GM23248 (cell line): Measurements from ENCODE around the gene ATXN2L. TPM values are rescaled to one million over a fixed set of nuclear protein-coding genes. Genes with fewer than 3 reads are reported as not detected.
A peak's percentile ranks its signal among the peaks of the same experiment; 100 is the strongest.

ENCODE experiments used
- DNase-seq: peaks from one replicate; pipeline ENCODE4 v3.0.0-alpha.2; 2015
- H2AFZ ChIP-seq: fragments of 200-600 bp; sonication (generic); 2 replicates; pipeline ENCODE4 v1.6.1; 2016; ENCODE audit warnings: antibody characterized with exemption
- H3F3A ChIP-seq: fragments of 200-600 bp; sonication (generic); 2 replicates; pipeline ENCODE4 v1.6.1; 2016; ENCODE audit warnings: mild to moderate bottlenecking, antibody characterized with exemption, mixed run types; ENCODE audit not compliant: insufficient read depth
- H3K27ac ChIP-seq: fragments of 200-600 bp; sonication (generic); 2 replicates; pipeline ENCODE4 v1.5.1; 2016; ENCODE audit warnings: mild to moderate bottlenecking
- H3K27me3 ChIP-seq: fragments of 200-600 bp; sonication (generic); replicated peaks from 2 replicates; pipeline ENCODE4 v1.6.1; 2016; ENCODE audit warnings: mild to moderate bottlenecking; ENCODE audit not compliant: insufficient read depth
- H3K36me3 ChIP-seq: fragments of 200-600 bp; sonication (generic); 2 replicates; pipeline ENCODE4 v1.6.1; 2016; ENCODE audit warnings: low read depth, mild to moderate bottlenecking
- H3K4me1 ChIP-seq: fragments of 200-600 bp; sonication (generic); 2 replicates; pipeline ENCODE4 v1.6.1; 2016; ENCODE audit warnings: mild to moderate bottlenecking; ENCODE audit not compliant: insufficient read depth
- H3K4me2 ChIP-seq: fragments of 200-600 bp; sonication (generic); one replicate; pipeline ENCODE4 v1.6.1; 2016; ENCODE audit warnings: mild to moderate bottlenecking; ENCODE audit not compliant: unreplicated experiment
- H3K4me3 ChIP-seq: fragments of 200-600 bp; sonication (generic); 2 replicates; pipeline ENCODE4 v1.5.1; 2016; ENCODE audit warnings: mild to moderate bottlenecking
- H3K79me2 ChIP-seq: fragments of 200-600 bp; sonication (generic); 2 replicates; pipeline ENCODE4 v1.6.1; 2016; ENCODE audit warnings: mild to moderate bottlenecking; ENCODE audit not compliant: insufficient read depth
- H3K9ac ChIP-seq: fragments of 200-600 bp; sonication (generic); 2 replicates; pipeline ENCODE4 v1.6.1; 2016; ENCODE audit warnings: mild to moderate bottlenecking
- H3K9me2 ChIP-seq: fragments of 200-600 bp; sonication (generic); 2 replicates; pipeline ENCODE4 v1.6.1; 2016; ENCODE audit warnings: mixed run types, mild to moderate bottlenecking, moderate library complexity; ENCODE audit not compliant: insufficient read depth
- H3K9me3 ChIP-seq: fragments of 200-600 bp; sonication (generic); one replicate; pipeline ENCODE4 v1.6.1; 2017; ENCODE audit warnings: low read depth
- H4K20me1 ChIP-seq: fragments of 200-600 bp; sonication (generic); 2 replicates; pipeline ENCODE4 v1.6.0; 2016; ENCODE audit not compliant: insufficient read depth
- EZH2 ChIP-seq: fragments of 200-600 bp; sonication (generic); IDR thresholded peaks from 2 replicates; pipeline ENCODE4 v1.6.1; 2018; ENCODE audit warnings: antibody characterized with exemption, mild to moderate bottlenecking; ENCODE audit not compliant: insufficient read depth, poor library complexity, severe bottlenecking
- EZH2phosphoT487 ChIP-seq: fragments of 200-600 bp; sonication (generic); IDR thresholded peaks from 2 replicates; pipeline ENCODE4 v1.6.1; 2018; ENCODE audit warnings: antibody characterized with exemption, moderate library complexity, mild to moderate bottlenecking, low read depth; ENCODE audit not compliant: insufficient read depth
- WGBS, 2 experiments: methylation state at CpG; one replicate each; pipeline ENCODE4 v1.1.6; 2015 to 2017; ENCODE audit warnings: low lambda C conversion rate in 2 of 2, low coverage in 1 of 2; ENCODE audit errors: missing lambda C conversion rate in 2 of 2; 5-methylcytosine and 5-hydroxymethylcytosine counted together
- in situ Hi-C: fragments of 300-500 bp; cut with MboI; formaldehyde crosslinking; loops from 2 replicates; pipeline ENCODE4 v1.15.0; 2020
- polyA plus RNA-seq: library from polyadenylated mRNA; unstranded; fragments of >200 nt; fragmentation: Nextera tagmentation; extraction: Ambion mirVana; gene quantifications from 2 replicates; pipeline ENCODE4 v1.2.1, GENCODE V29; 2016
- total RNA-seq: library from RNA; depleted of rRNA; stranded (reverse); fragments of >200 nt; shearing (Covaris generic); gene quantifications from 2 replicates; pipeline ENCODE4 v1.2.3, GENCODE V29; 2014

Gene ATXN2L
- total and polyA plus RNA-seq, 2 experiments from 2014 or later = 43.1 to 50.7 TPM

DNA sequence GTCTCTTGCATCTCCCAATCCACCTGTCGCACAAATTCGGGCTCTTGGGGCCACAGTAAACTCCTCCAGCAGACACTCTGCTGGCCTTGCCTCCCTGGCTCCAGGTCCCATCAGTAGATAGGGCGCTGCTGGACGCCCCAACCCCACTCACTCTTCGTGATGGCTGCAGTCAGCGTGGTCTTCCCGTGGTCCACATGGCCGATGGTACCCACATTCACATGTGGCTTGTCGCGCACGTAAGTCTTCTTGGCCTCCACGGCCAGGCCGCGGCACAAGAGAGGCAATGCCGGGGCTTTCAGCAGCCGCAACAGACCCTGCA is 22.9 kb downstream of the ATXN2L start:
- DNase-seq = no peak
- peaks cover 11% of the 10 kb centered on the region for H3K4me1 ChIP-seq
- H3K4me2 ChIP-seq = peak overlapping the region; percentile 86
- H3K36me3 ChIP-seq = peaks cover 20% of the 10 kb centered on the region; the same call in 1 of the 2 replicates
- H4K20me1 ChIP-seq = no peaks in the 10 kb centered on the region
- H3K9me3 ChIP-seq = no peaks in the 10 kb centered on the region
- H3K79me2 ChIP-seq = peaks cover 64% of the 10 kb centered on the region
- peak overlapping the region; percentile 38 for H3K27ac ChIP-seq
- TF ChIP-seq EZH2phosphoT487 (no peak), EZH2 (no peak)
- in situ Hi-C loops = no loop called here
- WGBS, 2 experiments = 0 to 1% methylated on average over 16 of the region's 16 CpGs
- H3K27me3 ChIP-seq = no peaks in the 10 kb centered on the region
- no peaks in the 10 kb centered on the region for H3K9me2 ChIP-seq
- H2AFZ ChIP-seq = peak overlapping the region; percentile 85
- H3K4me3 ChIP-seq = peak overlapping the region; percentile 94
- H3K9ac ChIP-seq = peak overlapping the region; percentile 93
- H3F3A ChIP-seq = peaks cover 8% of the 10 kb centered on the region; the same call in 1 of the 2 replicates

- H3F3A ChIP-seq = peaks cover 5% of the 10 kb centered on the region; the same call in 1 of the 2 replicates
- H3K4me3 ChIP-seq = peak within 1 kb of the TSS; percentile 94
- no peaks in the 10 kb centered on the region for H3K9me2 ChIP-seq
- 1 to 2% methylated on average over 66 to 72 of the region's 73 CpGs for WGBS, 2 experiments
- peaks cover 20% of the 10 kb centered on the region; the same call in 1 of the 2 replicates for H3K36me3 ChIP-seq
- no peaks in the 10 kb centered on the region for H4K20me1 ChIP-seq
- H3K4me2 ChIP-seq = peak within 1 kb of the TSS; percentile 96
- H3K79me2 ChIP-seq = peaks cover 64% of the 10 kb centered on the region
- peak; percentile 99 for DNase-seq
- peak within 1 kb of the TSS; percentile 90 for H2AFZ ChIP-seq
- no peaks in the 10 kb centered on the region for H3K9me3 ChIP-seq
- in situ Hi-C loops = no loop called here
- no peak for TF ChIP-seq EZH2
- TF ChIP-seq EZH2phosphoT487 = no peak
- peaks cover 11% of the 10 kb centered on the region for H3K4me1 ChIP-seq
- H3K27me3 ChIP-seq = no peaks in the 10 kb centered on the region
- peak within 1 kb of the TSS; percentile 93 for H3K9ac ChIP-seq
- peak within 1 kb of the TSS; percentile 38 for H3K27ac ChIP-seq
Measured at GRCh38 chr16:28846080-28846932, 23.5 kb downstream of the ATXN2L start, which contains the start of gene TUFM. TUFM (minus strand) TSS chr16:28846348; CDS start chr16:28846269, 79 bp downstream.

DNA sequence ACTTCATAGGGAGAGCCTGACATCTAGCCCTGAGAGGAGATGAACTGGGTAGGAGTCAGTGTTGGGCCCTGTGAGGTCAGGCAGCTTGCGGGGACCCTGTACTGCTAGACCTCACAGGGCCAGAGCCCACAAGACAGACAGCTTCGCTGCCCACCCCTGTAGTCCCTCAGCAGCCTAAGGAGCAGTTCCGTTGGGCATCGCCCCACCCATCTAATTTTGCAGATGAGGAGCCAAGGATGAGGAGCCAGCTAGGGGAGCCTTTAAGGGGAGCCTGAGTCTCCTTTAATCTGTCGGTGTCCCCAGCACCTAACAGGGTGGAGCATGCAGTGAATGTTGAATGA is 24.1 kb downstream of the ATXN2L start:
- TF ChIP-seq EZH2 (no peak), EZH2phosphoT487 (no peak)
- Histone ChIP-seq H2AFZ (peak overlapping the region; percentile 90), H3K79me2 (peaks cover 64% of the 10 kb centered on the region), H3K4me1 (peaks cover 11% of the 10 kb centered on the region), H3K27ac (peak overlapping the region; percentile 36), H3K4me3 (peak overlapping the region; percentile 94), H3K27me3 (no peaks in the 10 kb centered on the region), H3K9ac (peak overlapping the region; percentile 93), H3K4me2 (peak overlapping the region; percentile 96), H3F3A (no peaks in the 10 kb centered on the region), H3K9me3 (no peaks in the 10 kb centered on the region), H3K36me3 (peaks cover 14% of the 10 kb centered on the region; the same call in 1 of the 2 replicates), H3K9me2 (no peaks in the 10 kb centered on the region), H4K20me1 (no peaks in the 10 kb centered on the region)
- in situ Hi-C loops = no loop called here
- WGBS, 2 experiments = 0 to 1% methylated on average over 4 to 5 of the region's 5 CpGs
- DNase-seq = peak; percentile 38

DNA sequence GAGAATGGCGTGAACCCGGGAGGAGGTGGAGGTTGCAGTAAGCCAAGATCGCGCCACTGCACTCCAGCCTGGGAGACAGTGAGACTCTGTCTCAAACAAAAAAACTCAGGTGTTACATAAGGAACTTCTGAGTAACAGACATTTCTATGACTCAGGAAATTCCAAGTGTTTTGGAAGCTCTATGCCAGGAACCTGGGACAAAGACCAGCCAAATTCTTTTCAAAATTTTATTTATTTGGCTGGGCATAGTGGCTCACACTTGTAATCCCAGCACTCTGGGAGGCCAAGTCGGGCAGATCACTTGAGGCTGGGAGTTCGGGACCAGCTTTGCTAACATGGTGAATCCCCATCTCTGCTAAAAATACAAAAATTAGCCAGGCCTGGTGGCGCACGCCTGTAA is 35.6 kb downstream of the ATXN2L start:
- H2AFZ ChIP-seq = no peak overlapping the region
- H3K4me2 ChIP-seq = no peak overlapping the region
- H3K79me2 ChIP-seq = peaks cover 24% of the 10 kb centered on the region
- H3F3A ChIP-seq = peaks cover 4% of the 10 kb centered on the region; the same call in 1 of the 2 replicates
- H3K4me3 ChIP-seq = no peak overlapping the region
- no peaks in the 10 kb centered on the region for H3K27me3 ChIP-seq
- H3K9ac ChIP-seq = no peak overlapping the region
- no peaks in the 10 kb centered on the region for H3K9me2 ChIP-seq
- no peaks in the 10 kb centered on the region for H3K36me3 ChIP-seq
- no peaks in the 10 kb centered on the region for H4K20me1 ChIP-seq
- DNase-seq = peak; percentile 50
- H3K9me3 ChIP-seq = no peaks in the 10 kb centered on the region
- peaks cover 6% of the 10 kb centered on the region; the same call in 1 of the 2 replicates for H3K4me1 ChIP-seq
- in situ Hi-C loops = no loop called here
- peak overlapping the region; percentile 55 for H3K27ac ChIP-seq
- no peak for TF ChIP-seq EZH2
- TF ChIP-seq EZH2phosphoT487 = no peak
- WGBS, 2 experiments = 92 to 93% methylated on average over 8 of the region's 8 CpGs
